IPS-15b (cell line): ENCODE results near the gene PAGE2.
"Not testable (repeated sequence)": the region's sequence is repeated elsewhere in the genome, so short reads cannot be mapped to it uniquely, and the experiment has no call there.

ENCODE experiments used
- H3K27me3 ChIP-seq: one replicate; pipeline ENCODE4 v1.6.1; 2013; ENCODE audit warnings: low read length; ENCODE audit not compliant: control insufficient read depth, insufficient read depth
- H3K36me3 ChIP-seq: one replicate; pipeline ENCODE4 v1.6.1; 2013; ENCODE audit warnings: low read length; ENCODE audit not compliant: control insufficient read depth, insufficient read depth
- H3K4me1 ChIP-seq: one replicate; pipeline ENCODE4 v1.6.1; 2013; ENCODE audit warnings: mild to moderate bottlenecking, low read length; ENCODE audit not compliant: control insufficient read depth, insufficient read depth
- H3K4me3 ChIP-seq: one replicate; pipeline ENCODE4 v1.5.1; 2013; ENCODE audit warnings: low read depth, low read length
- H3K9ac ChIP-seq: one replicate; pipeline ENCODE4 v1.6.1; 2013; ENCODE audit warnings: low read depth, mild to moderate bottlenecking, low read length
- H3K9me3 ChIP-seq: one replicate; pipeline ENCODE4 v1.6.1; 2013; ENCODE audit warnings: mild to moderate bottlenecking, low read length; ENCODE audit not compliant: control insufficient read depth, insufficient read depth

PAGE2 gene

GRCh38 chrX:55088795-55089489 lies at the start of gene PAGE2:
Gene PAGE2 (plus strand): TSS chrX:55089018. CDS start chrX:55090021, 1,003 bp downstream.
- H3K36me3 ChIP-seq, result no peaks in the 10 kb centered on the region
- no peak within 1 kb of the TSS for H3K9ac ChIP-seq
- no peaks in the 10 kb centered on the region for H3K27me3 ChIP-seq
- H3K4me1 ChIP-seq, result no peaks in the 10 kb centered on the region
- H3K9me3 ChIP-seq, result no peaks in the 10 kb centered on the region
- no peak within 1 kb of the TSS for H3K4me3 ChIP-seq

- H3K9me3 ChIP-seq, result no peaks in the 10 kb centered on the region
- H3K36me3 ChIP-seq, result no peaks in the 10 kb centered on the region
- no peaks in the 10 kb centered on the region for H3K27me3 ChIP-seq
- H3K4me1 ChIP-seq, result no peaks in the 10 kb centered on the region
- no peak overlapping the region for H3K9ac ChIP-seq
- no peak overlapping the region for H3K4me3 ChIP-seq
These were observed 49.3 kb upstream of the PAGE2 start for GRCh38 chrX:55039471-55039870.

GRCh38 chrX:55041514-55041913 lies 47.3 kb upstream of the PAGE2 start:
- Histone ChIP-seq H3K4me1 (no peaks in the 10 kb centered on the region), H3K9ac (no peak overlapping the region), H3K9me3 (no peaks in the 10 kb centered on the region), H3K27me3 (no peaks in the 10 kb centered on the region), H3K4me3 (no peak overlapping the region), H3K36me3 (no peaks in the 10 kb centered on the region)

GRCh38 chrX:55050599-55050998 lies 38.2 kb upstream of the PAGE2 start:
- H3K4me1 ChIP-seq, H3K9ac ChIP-seq: not testable (repeated sequence)

GRCh38 chrX:55056820-55057674 lies 31.8 kb upstream of the PAGE2 start:
- no peaks in the 10 kb centered on the region for H3K4me1 ChIP-seq
- H3K27me3 ChIP-seq, result no peaks in the 10 kb centered on the region
- no peaks in the 10 kb centered on the region for H3K36me3 ChIP-seq
- H3K4me3 ChIP-seq, result no peak overlapping the region
- H3K9me3 ChIP-seq, result no peaks in the 10 kb centered on the region
- no peak overlapping the region for H3K9ac ChIP-seq

More at GRCh38 chrX:55050599-55050998, 38.2 kb upstream of the PAGE2 start:
- H3K9me3 ChIP-seq, H3K4me3 ChIP-seq, H3K36me3 ChIP-seq, H3K27me3 ChIP-seq: not testable (repeated sequence)

- Histone ChIP-seq H3K27me3 (no peaks in the 10 kb centered on the region), H3K4me1 (no peaks in the 10 kb centered on the region), H3K4me3 (no peak overlapping the region), H3K9me3 (no peaks in the 10 kb centered on the region), H3K9ac (no peak overlapping the region), H3K36me3 (no peaks in the 10 kb centered on the region)
These were observed 31.1 kb upstream of the PAGE2 start for GRCh38 chrX:55057675-55058249.

- not testable (repeated sequence) for H3K4me1 ChIP-seq, H3K4me3 ChIP-seq, H3K9me3 ChIP-seq, H3K36me3 ChIP-seq, H3K9ac ChIP-seq, H3K27me3 ChIP-seq
These were observed 21.6 kb upstream of the PAGE2 start for GRCh38 chrX:55067180-55067579.

GRCh38 chrX:55072286-55072685 lies 16.5 kb upstream of the PAGE2 start:
- H3K36me3 ChIP-seq, result no peaks in the 10 kb centered on the region
- H3K9ac ChIP-seq, result no peak overlapping the region

GRCh38 chrX:55074851-55075467 lies 13.9 kb upstream of the PAGE2 start, which contains the start of gene PAGE2B:
Gene PAGE2B (plus strand): TSS chrX:55075030. CDS start chrX:55076042, 1,012 bp downstream.
- Histone ChIP-seq H3K27me3 (no peaks in the 10 kb centered on the region), H3K9ac (no peak within 1 kb of the TSS), H3K36me3 (no peaks in the 10 kb centered on the region), H3K4me3 (no peak within 1 kb of the TSS), H3K4me1 (no peaks in the 10 kb centered on the region), H3K9me3 (no peaks in the 10 kb centered on the region)

More at GRCh38 chrX:55072286-55072685, 16.5 kb upstream of the PAGE2 start:
- no peaks in the 10 kb centered on the region for H3K9me3 ChIP-seq
- H3K4me1 ChIP-seq, result no peaks in the 10 kb centered on the region
- H3K4me3 ChIP-seq, result no peak overlapping the region
- no peaks in the 10 kb centered on the region for H3K27me3 ChIP-seq

- H3K27me3 ChIP-seq, result no peaks in the 10 kb centered on the region
- no peak overlapping the region for H3K9ac ChIP-seq
- H3K4me1 ChIP-seq, result no peaks in the 10 kb centered on the region
These were observed 9.9 kb downstream of the PAGE2 start for GRCh38 chrX:55098691-55099090.

GRCh38 chrX:55099162-55099561 lies 10.3 kb downstream of the PAGE2 start:
- H3K4me1 ChIP-seq, result no peaks in the 10 kb centered on the region
- no peak overlapping the region for H3K4me3 ChIP-seq
- H3K9ac ChIP-seq, result no peak overlapping the region
- H3K9me3 ChIP-seq, result no peaks in the 10 kb centered on the region
- H3K27me3 ChIP-seq, result no peaks in the 10 kb centered on the region
- H3K36me3 ChIP-seq, result no peaks in the 10 kb centered on the region

More at GRCh38 chrX:55098691-55099090, 9.9 kb downstream of the PAGE2 start:
- Histone ChIP-seq H3K4me3 (no peak overlapping the region), H3K9me3 (no peaks in the 10 kb centered on the region), H3K36me3 (no peaks in the 10 kb centered on the region)
